ENCODE measurements around the gene ABRACL.
"Not testable (repeated sequence)": the region's sequence is repeated elsewhere in the genome, so short reads cannot be mapped to it uniquely, and the experiment has no call there.

The ABRACL gene

GRCh38 chr6:139028658-139029469 lies at the start of gene ABRACL:
ABRACL (plus strand) TSS chr6:139028745; CDS start chr6:139034161, 5,416 bp downstream.
- peak; percentile 41 to 57 for DNase-seq (ENCODE audit: low read depth in 2 of 2)

GRCh38 chr6:138979365-138979764 lies 49.2 kb upstream of the ABRACL start:
- DNase-seq (ENCODE audit: low read depth in 2 of 2): no peak

- no peak for DNase-seq (ENCODE audit: low read depth in 2 of 2)
Observed at GRCh38 chr6:138979813-138980668, 48.5 kb upstream of the ABRACL start.

- DNase-seq (ENCODE audit: low read depth in 2 of 2): no peak
Observed at GRCh38 chr6:138981416-138981815, 47.1 kb upstream of the ABRACL start.

- no peak for DNase-seq (ENCODE audit: low read depth in 2 of 2)
Observed at GRCh38 chr6:138986578-138986977, 42.0 kb upstream of the ABRACL start.

- DNase-seq (ENCODE audit: low read depth in 2 of 2): peak in 1 of 2 donors; percentile 2
Observed at GRCh38 chr6:138987080-138987642, 41.4 kb upstream of the ABRACL start.

- peak; percentile 84 for DNase-seq (ENCODE audit: low read depth in 2 of 2)
Observed at GRCh38 chr6:138987643-138988468, 40.7 kb upstream of the ABRACL start, which contains the start of gene REPS1. REPS1 (minus strand) TSS chr6:138988253; CDS start chr6:138987682, 571 bp downstream.

- DNase-seq (ENCODE audit: low read depth in 2 of 2): no peak
Observed at GRCh38 chr6:138988469-138988834, 40.1 kb upstream of the ABRACL start.

- no peak for DNase-seq (ENCODE audit: low read depth in 2 of 2)
Observed at GRCh38 chr6:138989098-138989983, 39.2 kb upstream of the ABRACL start.

- no peak for DNase-seq (ENCODE audit: low read depth in 2 of 2)
Observed at GRCh38 chr6:138991206-138991605, 37.3 kb upstream of the ABRACL start.

- not testable (repeated sequence) for DNase-seq (ENCODE audit: low read depth in 2 of 2)
Observed at GRCh38 chr6:138992965-138993364, 35.6 kb upstream of the ABRACL start.

- not testable (repeated sequence) for DNase-seq (ENCODE audit: low read depth in 2 of 2)
Observed at GRCh38 chr6:138993410-138993809, 35.1 kb upstream of the ABRACL start.

GRCh38 chr6:138996524-138996923 lies 32.0 kb upstream of the ABRACL start:
- DNase-seq (ENCODE audit: low read depth in 2 of 2): no peak

- no peak for DNase-seq (ENCODE audit: low read depth in 2 of 2)
Observed at GRCh38 chr6:138997136-138997535, 31.4 kb upstream of the ABRACL start.

- no peak for DNase-seq (ENCODE audit: low read depth in 2 of 2)
Observed at GRCh38 chr6:138999949-139000725, 28.4 kb upstream of the ABRACL start.

- DNase-seq (ENCODE audit: low read depth in 2 of 2): no peak
Observed at GRCh38 chr6:139003751-139004150, 24.8 kb upstream of the ABRACL start.

GRCh38 chr6:139006477-139006876 lies 22.1 kb upstream of the ABRACL start:
- DNase-seq (ENCODE audit: low read depth in 2 of 2): no peak

GRCh38 chr6:139007428-139007827 lies 21.1 kb upstream of the ABRACL start:
- no peak for DNase-seq (ENCODE audit: low read depth in 2 of 2)

GRCh38 chr6:139008117-139008516 lies 20.4 kb upstream of the ABRACL start:
- DNase-seq (ENCODE audit: low read depth in 2 of 2): no peak

- no peak for DNase-seq (ENCODE audit: low read depth in 2 of 2)
Observed at GRCh38 chr6:139010674-139011073, 17.9 kb upstream of the ABRACL start.

All from stimulated activated CD8-positive, alpha-beta memory T cell treated with anti-CD3 and anti-CD28 coated beads, Interleukin-2, amount 100 ng/mL, for 1 hour (primary cell).